Cardiac muscle cell (in vitro differentiated cells and primary cell): ENCODE measurements around the gene IL6. TPM values are rescaled to one million over a fixed set of nuclear protein-coding genes. Genes with fewer than 3 reads are reported as not detected.

Experiments
- DNase-seq, 2 donors: peaks; one replicate each; pipeline versions ENCODE4 v3.0.0 to v3.0.0-alpha.2; 2010 to 2017; ENCODE audit warnings: low read depth in 1 of 2, low spot score in 1 of 2
- H3K27ac ChIP-seq: fragments of 200-600 bp; sonication (generic); 2 replicates; pipeline ENCODE4 v1.5.1; 2016
- H3K27me3 ChIP-seq: fragments of 200-600 bp; sonication (generic); 2 replicates; pipeline ENCODE4 v1.6.0; 2016; ENCODE audit warnings: control low read depth
- H3K36me3 ChIP-seq: fragments of 200-600 bp; sonication (generic); 2 replicates; pipeline ENCODE4 v1.5.1; 2016; ENCODE audit warnings: control low read depth
- H3K4me1 ChIP-seq: fragments of 200-600 bp; sonication (generic); 2 replicates; pipeline ENCODE4 v1.8.1; 2017; ENCODE audit warnings: low read depth, mild to moderate bottlenecking, mixed run types
- H3K4me3 ChIP-seq: fragments of 200-600 bp; sonication (generic); 2 replicates; pipeline ENCODE4 v1.5.1; 2016; ENCODE audit warnings: mild to moderate bottlenecking
- H3K9me3 ChIP-seq: fragments of 200-600 bp; sonication (generic); 2 replicates; pipeline ENCODE4 v1.5.1; 2017; ENCODE audit warnings: low read depth, mild to moderate bottlenecking, control low read depth
- CTCF ChIP-seq: IDR thresholded peaks from 2 replicates; pipeline ENCODE4 v1.5.1; 2012; ENCODE audit warnings: low read depth, mild to moderate bottlenecking, low read length
- polyA plus RNA-seq: library from polyadenylated mRNA; unstranded; fragments of >200 nt; fragmentation: Nextera tagmentation; extraction: Ambion mirVana; gene quantifications from 2 replicates; pipeline ENCODE4 v1.2.1, GENCODE V29; 2016
- total RNA-seq: library from RNA; depleted of rRNA; stranded (reverse); fragments of >200 nt; gene quantifications from 2 replicates; pipeline ENCODE4 v1.2.3, GENCODE V29; 2016

Gene IL6
- total and polyA plus RNA-seq, 2 experiments from 2014 or later, result not detected

DNA sequence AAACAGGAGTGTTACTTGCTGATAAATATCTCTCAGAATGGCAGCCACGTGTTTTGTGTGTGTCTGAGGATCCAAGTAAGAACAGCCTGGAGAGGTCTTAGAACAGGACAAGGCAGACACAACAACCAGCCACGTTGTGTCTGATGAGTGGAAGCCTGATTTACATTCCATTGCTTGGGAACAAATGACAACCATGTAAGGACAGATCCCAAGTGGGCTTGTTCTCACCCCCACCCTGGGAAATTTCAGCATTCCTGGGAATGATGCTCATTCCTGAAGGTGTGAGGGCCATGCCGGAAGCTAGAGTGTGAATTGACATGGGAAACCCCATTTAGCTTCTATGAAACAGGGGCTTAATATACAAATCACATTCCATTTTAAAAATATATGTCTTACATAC is 35.9 kb downstream of the IL6 start:
- DNase-seq, result no peak
- Histone ChIP-seq H3K4me3 (no peak overlapping the region), H3K36me3 (no peaks in the 10 kb centered on the region), H3K4me1 (no peaks in the 10 kb centered on the region), H3K9me3 (no peaks in the 10 kb centered on the region), H3K27me3 (no peaks in the 10 kb centered on the region), H3K27ac (no peak overlapping the region)
- TF ChIP-seq CTCF, result no peak

GRCh38 chr7:22765609-22766008 is 38.6 kb downstream of the IL6 start:
- H3K4me1 ChIP-seq, result no peaks in the 10 kb centered on the region
- H3K27ac ChIP-seq, result no peak overlapping the region
- no peak for TF ChIP-seq CTCF
- no peaks in the 10 kb centered on the region for H3K27me3 ChIP-seq
- H3K4me3 ChIP-seq, result no peak overlapping the region
- no peaks in the 10 kb centered on the region for H3K36me3 ChIP-seq
- no peaks in the 10 kb centered on the region for H3K9me3 ChIP-seq
- DNase-seq, result no peak

GRCh38 chr7:22771194-22771871 is 44.3 kb downstream of the IL6 start:
- Histone ChIP-seq H3K9me3 (no peaks in the 10 kb centered on the region), H3K27me3 (no peaks in the 10 kb centered on the region), H3K36me3 (no peaks in the 10 kb centered on the region), H3K4me1 (no peaks in the 10 kb centered on the region), H3K4me3 (no peak overlapping the region), H3K27ac (no peak overlapping the region)
- no peak for DNase-seq
- TF ChIP-seq CTCF, result no peak

DNA sequence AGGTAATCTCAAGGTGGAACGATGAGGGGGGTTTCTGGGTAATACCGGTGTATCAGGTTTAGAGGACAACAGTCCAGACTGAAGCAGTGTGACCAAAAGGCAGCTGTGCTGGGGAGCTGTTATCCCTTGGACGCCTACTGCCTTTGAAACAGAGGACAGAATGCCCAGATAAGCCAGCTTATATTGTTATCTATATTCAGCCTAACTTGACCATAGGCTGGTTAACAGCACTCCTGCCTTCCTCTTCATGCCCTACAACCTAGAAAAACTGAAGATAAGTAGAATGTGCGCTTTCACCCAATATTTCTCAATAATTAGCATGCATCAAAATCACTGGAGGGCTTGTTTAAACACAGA is 44.9 kb downstream of the IL6 start:
- Histone ChIP-seq H3K27me3 (no peaks in the 10 kb centered on the region), H3K4me1 (no peaks in the 10 kb centered on the region), H3K9me3 (no peaks in the 10 kb centered on the region), H3K4me3 (no peak overlapping the region), H3K36me3 (no peaks in the 10 kb centered on the region), H3K27ac (no peak overlapping the region)
- peak in 1 of 2 donors; percentile 2 for DNase-seq
- no peak for TF ChIP-seq CTCF

DNA sequence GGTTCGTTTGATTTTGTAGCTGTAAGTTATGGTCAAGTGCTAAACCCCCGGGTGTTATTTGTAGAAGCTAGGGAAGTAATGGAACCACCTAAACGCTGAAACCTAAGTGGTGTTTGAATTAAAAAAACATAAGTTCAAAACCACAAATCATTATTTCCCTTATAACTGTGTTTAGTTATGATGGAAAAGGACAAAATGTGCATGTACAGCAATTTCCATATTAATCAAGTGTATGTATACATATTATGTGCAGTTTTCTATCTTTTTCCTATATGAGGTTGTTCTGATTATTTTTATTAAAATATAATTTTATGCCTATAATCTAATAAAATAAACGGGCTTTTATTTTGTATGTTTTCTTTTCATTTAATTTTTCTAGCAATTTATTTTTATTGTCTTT is 45.9 kb downstream of the IL6 start:
- H3K27me3 ChIP-seq, result no peaks in the 10 kb centered on the region

More for the DNA sequence above, 45.9 kb downstream of the IL6 start:
- Histone ChIP-seq H3K4me3 (no peak overlapping the region), H3K4me1 (no peaks in the 10 kb centered on the region), H3K9me3 (no peaks in the 10 kb centered on the region), H3K27ac (no peak overlapping the region), H3K36me3 (no peaks in the 10 kb centered on the region)
- no peak for DNase-seq
- TF ChIP-seq CTCF, result no peak
